ENCODE results near the gene TFPT.
"Not testable (repeated sequence)": the region's sequence is repeated elsewhere in the genome, so short reads cannot be mapped to it uniquely, and the experiment has no call there.

Gene TFPT

DNA sequence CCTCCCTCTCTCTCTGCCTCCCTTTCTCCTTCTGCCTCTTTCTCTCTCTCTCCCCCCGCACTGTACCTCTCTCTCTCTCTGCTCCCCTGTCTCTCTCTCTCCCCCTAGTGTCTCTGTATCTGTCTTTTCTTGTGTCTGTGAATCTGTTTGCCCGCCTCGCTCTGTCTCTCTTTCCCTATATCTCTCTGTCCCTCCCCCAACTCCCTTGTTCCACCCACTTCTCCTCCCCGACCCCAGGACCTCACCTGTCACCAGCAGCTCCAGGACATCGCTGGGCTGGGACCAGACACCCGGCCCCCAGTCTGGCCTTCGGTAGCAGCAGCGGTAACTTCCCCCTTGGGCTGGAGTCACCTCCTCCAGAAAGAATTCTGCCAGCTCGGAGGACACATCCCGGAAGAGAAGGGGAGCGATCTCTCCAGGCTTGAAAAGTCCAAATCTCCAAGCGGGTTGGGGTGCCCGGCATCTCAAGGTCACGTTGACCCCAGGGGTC, 18.8 kb downstream of the TFPT start:
- Histone ChIP-seq H3K4me1 (ENCODE audit: control insufficient read depth, insufficient read depth, low read length, poor library complexity, severe bottlenecking) (peaks cover 4% of the 10 kb centered on the region), H3K36me3 (ENCODE audit: control insufficient read depth, insufficient read depth, low read length) (no peaks in the 10 kb centered on the region), H3K27ac (ENCODE audit: low read depth, low read length, severe bottlenecking) (no peak overlapping the region), H3K9me3 (ENCODE audit: control insufficient read depth, low read length) (no peaks in the 10 kb centered on the region), H3K4me3 (ENCODE audit: extremely low read depth, insufficient read depth, low read length, poor library complexity, severe bottlenecking) (peak overlapping the region; percentile 30)
- 12 to 20% methylated on average over 14 of the region's 14 CpGs for WGBS, 2 experiments (ENCODE audit: insufficient coverage in 2 of 2)

DNA sequence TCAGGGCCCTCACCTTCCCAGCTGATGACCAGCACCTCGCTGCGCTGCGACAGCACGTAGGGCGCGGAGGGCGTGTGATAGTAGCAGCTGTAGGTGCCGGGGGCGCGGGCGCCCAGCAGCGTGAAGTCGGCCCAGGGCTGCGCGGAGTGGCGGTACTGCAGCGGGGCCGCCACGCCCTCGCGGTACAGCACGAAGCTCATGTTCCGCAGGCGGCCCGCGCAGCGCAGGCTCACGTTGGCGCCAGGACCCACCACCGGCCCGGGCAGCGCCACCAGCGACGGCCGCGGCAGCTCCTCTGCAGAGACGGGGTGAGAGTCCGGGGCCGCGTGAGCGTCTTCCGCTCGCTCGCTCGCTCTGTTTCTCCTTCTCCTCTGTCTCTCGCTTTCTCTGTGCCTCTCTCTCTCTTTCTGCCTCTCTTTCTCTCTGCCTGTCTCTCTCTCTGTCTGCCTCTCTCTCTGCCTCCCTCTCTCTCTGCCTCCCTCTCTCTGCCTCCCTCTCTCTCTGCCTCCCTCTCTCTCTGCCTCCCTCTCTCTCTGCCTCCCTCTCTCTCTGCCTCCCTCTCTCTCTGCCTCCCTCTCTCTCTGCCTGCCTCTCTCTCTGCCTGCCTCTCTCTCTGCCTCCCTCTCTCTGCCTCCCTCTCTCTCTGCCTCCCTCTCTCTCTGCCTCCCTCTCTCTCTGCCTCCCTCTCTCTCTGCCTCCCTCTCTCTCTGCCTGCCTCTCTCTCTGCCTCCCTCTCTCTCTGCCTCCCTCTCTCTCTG, 19.4 kb downstream of the TFPT start:
- H3K4me3 ChIP-seq (ENCODE audit: extremely low read depth, insufficient read depth, low read length, poor library complexity, severe bottlenecking) = peak overlapping the region; percentile 30
- not testable (repeated sequence) for H3K36me3 ChIP-seq (ENCODE audit: control insufficient read depth, insufficient read depth, low read length); H3K27ac ChIP-seq (ENCODE audit: low read depth, low read length, severe bottlenecking); H3K9me3 ChIP-seq (ENCODE audit: control insufficient read depth, low read length); H3K4me1 ChIP-seq (ENCODE audit: control insufficient read depth, insufficient read depth, low read length, poor library complexity, severe bottlenecking)
- WGBS, 2 experiments (ENCODE audit: insufficient coverage in 2 of 2) = 1 to 2% methylated on average over 41 to 45 of the region's 46 CpGs

DNA sequence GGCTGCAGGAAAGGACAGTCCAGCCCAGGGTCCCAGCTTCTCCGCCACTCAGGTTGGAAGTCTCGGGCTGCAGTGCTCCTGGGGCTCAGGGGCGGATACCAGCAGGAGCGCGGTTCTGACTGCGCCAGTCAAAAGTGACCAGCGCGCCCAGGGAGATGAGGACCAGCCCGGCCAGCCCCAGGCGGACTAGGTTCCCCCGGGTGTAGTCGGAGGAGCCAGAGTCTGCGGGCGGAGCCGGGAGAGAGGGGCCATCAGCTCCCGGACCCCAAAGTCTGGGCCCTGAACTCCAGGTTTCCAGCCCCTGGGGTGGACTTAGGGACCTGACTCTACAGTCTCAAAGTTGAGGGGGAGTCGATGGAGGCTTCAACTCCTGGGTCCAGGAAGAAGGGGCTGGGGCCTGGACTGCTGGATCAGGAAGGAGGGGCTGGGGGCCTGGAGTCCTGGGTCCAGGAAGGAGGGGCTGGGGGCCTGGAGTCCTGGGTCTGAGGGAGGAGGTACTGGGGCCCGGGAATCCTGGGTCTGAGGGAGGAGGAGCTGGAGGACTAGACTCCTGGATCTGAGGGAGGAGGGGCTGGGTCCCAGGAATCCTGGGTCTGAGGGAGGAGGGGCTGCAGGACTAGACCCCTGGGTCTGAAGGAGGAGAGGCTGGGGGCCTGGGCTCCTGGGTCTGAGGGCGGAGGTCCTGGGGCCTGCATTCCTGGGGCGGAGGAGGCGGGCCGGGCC, 20.2 kb downstream of the TFPT start:
- H3K9me3 ChIP-seq (ENCODE audit: control insufficient read depth, low read length) = no peaks in the 10 kb centered on the region
- no peak overlapping the region for H3K27ac ChIP-seq (ENCODE audit: low read depth, low read length, severe bottlenecking)
- WGBS, 2 experiments (ENCODE audit: insufficient coverage in 2 of 2) = 78 to 85% methylated on average over 18 to 22 of the region's 22 CpGs
- H3K4me1 ChIP-seq (ENCODE audit: control insufficient read depth, insufficient read depth, low read length, poor library complexity, severe bottlenecking) = peaks cover 4% of the 10 kb centered on the region
- no peaks in the 10 kb centered on the region for H3K36me3 ChIP-seq (ENCODE audit: control insufficient read depth, insufficient read depth, low read length)
- H3K4me3 ChIP-seq (ENCODE audit: extremely low read depth, insufficient read depth, low read length, poor library complexity, severe bottlenecking) = peak overlapping the region; percentile 30

DNA sequence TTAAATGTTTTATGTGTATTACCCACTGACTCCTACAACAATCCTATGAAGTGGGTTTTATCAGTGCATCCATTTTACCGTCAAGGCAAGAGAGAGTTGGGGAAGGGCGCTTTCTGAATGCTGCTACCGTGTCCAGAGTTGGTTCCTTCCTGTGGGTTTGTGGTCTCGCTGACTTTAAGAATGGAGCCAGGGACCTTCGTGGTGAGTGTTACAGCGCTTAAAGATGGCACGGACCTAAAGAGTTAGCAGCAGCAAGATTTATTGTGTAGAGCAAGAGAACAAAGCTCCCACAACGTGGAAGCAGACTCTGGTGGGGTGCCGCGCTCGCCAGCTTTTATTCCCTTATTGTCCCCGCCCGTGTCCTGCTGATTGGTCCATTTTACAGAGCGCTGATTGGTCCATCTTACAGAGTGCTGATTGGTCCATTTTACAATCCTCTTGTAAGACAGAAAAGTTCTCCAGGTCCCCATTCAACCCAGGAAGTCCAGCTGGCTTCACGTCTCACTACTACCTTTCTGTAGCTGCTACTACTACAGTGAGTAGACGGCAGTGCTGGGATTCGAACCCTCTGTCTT, 20.9 kb downstream of the TFPT start:
- Histone ChIP-seq H3K9me3 (ENCODE audit: control insufficient read depth, low read length) (no peaks in the 10 kb centered on the region), H3K4me3 (ENCODE audit: extremely low read depth, insufficient read depth, low read length, poor library complexity, severe bottlenecking) (no peak overlapping the region), H3K4me1 (ENCODE audit: control insufficient read depth, insufficient read depth, low read length, poor library complexity, severe bottlenecking) (peaks cover 4% of the 10 kb centered on the region), H3K27ac (ENCODE audit: low read depth, low read length, severe bottlenecking) (no peak overlapping the region), H3K36me3 (ENCODE audit: control insufficient read depth, insufficient read depth, low read length) (no peaks in the 10 kb centered on the region)
- WGBS, 2 experiments (ENCODE audit: insufficient coverage in 2 of 2) = 91 to 92% methylated on average over 17 of the region's 17 CpGs

DNA sequence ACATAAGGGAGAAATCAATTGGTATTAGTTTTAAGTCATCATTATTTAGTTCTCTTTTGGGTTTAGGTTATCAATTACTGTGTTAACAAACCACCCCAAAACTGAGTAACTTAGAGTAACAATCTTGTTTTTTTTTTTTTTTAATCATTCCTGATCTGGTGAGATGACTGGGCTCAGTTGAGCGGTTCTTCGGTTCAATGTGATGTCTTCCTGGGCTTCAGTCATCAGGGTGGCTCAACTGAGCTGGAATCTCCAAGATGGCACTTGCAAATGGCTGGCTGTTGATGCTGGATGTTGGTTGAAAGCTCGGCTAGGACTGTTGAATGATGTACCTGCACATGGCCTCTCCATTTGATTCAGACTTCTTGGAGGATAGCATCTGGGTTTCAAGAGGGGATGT, 31.0 kb downstream of the TFPT start:
- no peaks in the 10 kb centered on the region for H3K36me3 ChIP-seq (ENCODE audit: control insufficient read depth, insufficient read depth, low read length)
- H3K27ac ChIP-seq (ENCODE audit: low read depth, low read length, severe bottlenecking) = no peak overlapping the region
- no peak overlapping the region for H3K4me3 ChIP-seq (ENCODE audit: extremely low read depth, insufficient read depth, low read length, poor library complexity, severe bottlenecking)
- peaks cover 7% of the 10 kb centered on the region for H3K9me3 ChIP-seq (ENCODE audit: control insufficient read depth, low read length)
- H3K4me1 ChIP-seq (ENCODE audit: control insufficient read depth, insufficient read depth, low read length, poor library complexity, severe bottlenecking) = no peaks in the 10 kb centered on the region
- WGBS, 2 experiments (ENCODE audit: insufficient coverage in 2 of 2) = 97 to 100% methylated on average over 3 of the region's 3 CpGs

DNA sequence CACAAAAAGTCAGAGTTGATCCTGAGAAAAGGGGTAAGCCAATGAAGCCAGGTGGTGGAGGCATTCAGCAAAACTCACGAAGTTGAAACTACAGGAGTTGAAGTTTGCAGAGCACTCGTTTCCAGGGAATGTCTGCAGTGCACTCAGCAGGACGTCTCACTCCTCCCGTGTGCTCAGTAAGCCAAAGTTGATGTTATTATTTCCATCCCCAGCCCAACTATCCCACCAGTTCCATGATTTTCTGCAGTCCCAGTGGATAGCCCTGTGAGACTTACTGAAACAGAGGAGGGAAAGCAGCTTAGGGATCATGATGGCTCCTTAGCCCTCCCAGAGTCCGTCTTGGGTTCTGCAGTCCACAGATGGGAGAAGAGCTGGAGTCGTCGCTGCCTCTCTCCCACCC, 34.4 kb downstream of the TFPT start, which contains the start of gene TARM1:
TARM1 (minus strand) TSS at position 334 of the 400 bp plus-strand sequence; CDS start at position 309, 25 bp downstream.
- Histone ChIP-seq H3K4me1 (ENCODE audit: control insufficient read depth, insufficient read depth, low read length, poor library complexity, severe bottlenecking) (no peaks in the 10 kb centered on the region), H3K9me3 (ENCODE audit: control insufficient read depth, low read length) (peaks cover 7% of the 10 kb centered on the region), H3K36me3 (ENCODE audit: control insufficient read depth, insufficient read depth, low read length) (no peaks in the 10 kb centered on the region), H3K27ac (ENCODE audit: low read depth, low read length, severe bottlenecking) (no peak within 1 kb of the TSS), H3K4me3 (ENCODE audit: extremely low read depth, insufficient read depth, low read length, poor library complexity, severe bottlenecking) (no peak within 1 kb of the TSS)
- WGBS, 2 experiments (ENCODE audit: insufficient coverage in 2 of 2) = 86 to 88% methylated on average over 7 of the region's 7 CpGs

DNA sequence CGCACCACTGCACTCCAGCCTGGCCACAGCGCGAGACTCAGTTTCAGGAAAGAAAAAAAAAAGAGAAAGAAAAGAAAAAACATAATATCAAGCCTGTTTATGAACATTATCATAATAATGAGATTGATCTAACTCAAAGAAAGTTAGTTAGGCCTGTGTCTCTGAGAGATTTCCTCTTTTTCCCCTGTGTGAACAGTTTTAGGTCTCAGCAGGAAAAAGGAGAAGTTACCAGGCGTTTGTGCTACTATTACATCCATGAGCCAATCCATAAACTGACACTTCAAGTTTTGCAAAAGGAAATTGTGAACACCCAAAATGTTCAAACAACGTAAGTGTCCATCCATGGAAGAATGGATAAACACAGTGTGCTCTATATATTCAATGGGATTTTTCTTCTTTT, 38.1 kb downstream of the TFPT start:
- no peak overlapping the region for H3K27ac ChIP-seq (ENCODE audit: low read depth, low read length, severe bottlenecking)
- no peaks in the 10 kb centered on the region for H3K4me1 ChIP-seq (ENCODE audit: control insufficient read depth, insufficient read depth, low read length, poor library complexity, severe bottlenecking)
- H3K36me3 ChIP-seq (ENCODE audit: control insufficient read depth, insufficient read depth, low read length) = no peaks in the 10 kb centered on the region
- H3K4me3 ChIP-seq (ENCODE audit: extremely low read depth, insufficient read depth, low read length, poor library complexity, severe bottlenecking) = no peak overlapping the region
- 100% methylated on average over 1 of the region's 5 CpGs; no CpG with 5 or more reads in 1 of the 2 experiments for WGBS, 2 experiments (ENCODE audit: insufficient coverage in 2 of 2)
- H3K9me3 ChIP-seq (ENCODE audit: control insufficient read depth, low read length) = peaks cover 7% of the 10 kb centered on the region

DNA sequence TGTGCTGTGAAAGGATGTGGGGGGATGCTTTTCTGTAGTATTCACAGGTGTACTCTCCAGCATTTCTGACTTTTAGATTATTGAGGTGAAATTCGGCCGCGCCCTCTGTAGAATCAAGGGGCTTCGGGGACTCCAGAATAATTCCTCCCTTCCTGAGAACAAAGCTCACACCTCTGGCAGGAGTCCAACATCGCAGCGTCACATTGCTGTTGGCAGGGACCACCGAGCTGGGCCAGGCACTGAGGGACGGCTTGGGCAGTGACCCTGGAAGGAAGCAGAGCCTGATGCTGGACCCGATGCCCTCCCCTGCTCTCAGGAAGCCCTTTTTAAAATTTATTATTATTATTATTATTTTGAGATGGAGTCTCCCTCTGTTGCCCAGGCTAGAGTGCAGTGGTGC, 40.6 kb downstream of the TFPT start:
- no peak overlapping the region for H3K27ac ChIP-seq (ENCODE audit: low read depth, low read length, severe bottlenecking)
- 94% methylated on average over 5 to 8 of the region's 9 CpGs for WGBS, 2 experiments (ENCODE audit: insufficient coverage in 2 of 2)
- no peaks in the 10 kb centered on the region for H3K36me3 ChIP-seq (ENCODE audit: control insufficient read depth, insufficient read depth, low read length)
- no peaks in the 10 kb centered on the region for H3K9me3 ChIP-seq (ENCODE audit: control insufficient read depth, low read length)
- H3K4me1 ChIP-seq (ENCODE audit: control insufficient read depth, insufficient read depth, low read length, poor library complexity, severe bottlenecking) = no peaks in the 10 kb centered on the region
- H3K4me3 ChIP-seq (ENCODE audit: extremely low read depth, insufficient read depth, low read length, poor library complexity, severe bottlenecking) = no peak overlapping the region

DNA sequence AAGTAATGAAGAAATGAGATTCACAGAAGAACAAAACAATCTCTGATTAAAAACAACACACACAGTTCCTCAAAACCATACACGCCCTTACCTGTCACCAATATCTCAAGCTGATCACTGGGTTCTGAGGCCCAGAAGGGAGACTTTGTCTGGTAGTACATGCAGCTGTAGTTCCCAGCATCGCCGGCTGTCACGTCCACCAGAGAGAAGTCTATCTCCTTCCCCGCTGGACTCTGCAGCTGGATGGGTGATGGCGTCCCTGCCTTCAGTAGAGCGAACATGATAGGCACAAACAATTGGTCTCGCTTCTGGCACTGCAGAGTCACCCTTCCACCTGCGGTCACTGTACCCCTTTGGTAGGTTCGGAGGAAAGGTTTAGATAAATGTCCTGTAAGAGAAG, 41.6 kb downstream of the TFPT start:
- no peaks in the 10 kb centered on the region for H3K4me1 ChIP-seq (ENCODE audit: control insufficient read depth, insufficient read depth, low read length, poor library complexity, severe bottlenecking)
- H3K4me3 ChIP-seq (ENCODE audit: extremely low read depth, insufficient read depth, low read length, poor library complexity, severe bottlenecking) = no peak overlapping the region
- no peak overlapping the region for H3K27ac ChIP-seq (ENCODE audit: low read depth, low read length, severe bottlenecking)
- no peaks in the 10 kb centered on the region for H3K9me3 ChIP-seq (ENCODE audit: control insufficient read depth, low read length)
- 90 to 95% methylated on average over 9 to 10 of the region's 10 CpGs for WGBS, 2 experiments (ENCODE audit: insufficient coverage in 2 of 2)
- no peaks in the 10 kb centered on the region for H3K36me3 ChIP-seq (ENCODE audit: control insufficient read depth, insufficient read depth, low read length)

DNA sequence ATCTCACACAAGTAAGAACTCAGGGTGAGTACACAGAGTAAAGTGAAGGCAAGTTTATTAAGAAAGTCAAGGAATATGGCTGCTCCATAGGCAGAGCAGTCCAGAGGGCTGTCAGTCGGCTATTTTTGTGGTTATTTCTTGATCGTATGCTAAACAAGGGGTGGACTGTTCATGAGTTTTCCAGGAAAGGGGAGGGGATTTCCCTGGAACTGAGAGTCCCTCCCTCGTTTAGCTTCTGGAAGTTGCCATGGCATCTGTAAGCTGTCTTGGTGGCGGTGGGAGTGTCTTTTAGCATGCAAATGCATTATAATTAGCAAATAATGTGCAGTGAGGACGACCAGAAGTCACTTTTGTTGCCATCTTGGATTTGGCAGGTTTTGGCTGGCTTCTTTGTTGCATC, 46.0 kb downstream of the TFPT start:
- H3K4me3 ChIP-seq (ENCODE audit: extremely low read depth, insufficient read depth, low read length, poor library complexity, severe bottlenecking) = no peak overlapping the region
- no peaks in the 10 kb centered on the region for H3K36me3 ChIP-seq (ENCODE audit: control insufficient read depth, insufficient read depth, low read length)
- no peak overlapping the region for H3K27ac ChIP-seq (ENCODE audit: low read depth, low read length, severe bottlenecking)
- no peaks in the 10 kb centered on the region for H3K4me1 ChIP-seq (ENCODE audit: control insufficient read depth, insufficient read depth, low read length, poor library complexity, severe bottlenecking)
- 87 to 91% methylated on average over 5 of the region's 5 CpGs for WGBS, 2 experiments (ENCODE audit: insufficient coverage in 2 of 2)
- no peaks in the 10 kb centered on the region for H3K9me3 ChIP-seq (ENCODE audit: control insufficient read depth, low read length)
